B cell (primary cell): ENCODE results near the gene TEX54. TPM values are rescaled to one million over a fixed set of nuclear protein-coding genes. Genes with fewer than 3 reads are reported as not detected.

Experiments
- ATAC-seq: fragments of 200-7000 bp; cut with Tn5 transposase; one replicate; pipeline ENCODE4 v1.10.0; 2021; ENCODE audit warnings: low read depth, mild to moderate bottlenecking, moderate number of reproducible peaks, moderate library complexity
- CTCF ChIA-PET: fragments of 350-600 bp; sonication (Branson Sonifier 250); formaldehyde crosslinking; loops from one replicate; lab custom pipeline; 2021; ENCODE audit warnings: antibody characterized with exemption, inconsistent platforms; lab: Charles Lee
- POLR2A ChIA-PET: fragments of 350-600 bp; sonication (Branson Sonifier 250); formaldehyde crosslinking; loops from one replicate; lab custom pipeline; 2021; ENCODE audit warnings: antibody characterized with exemption; lab: Charles Lee
- DNase-seq: peaks from one replicate; pipeline ENCODE4 v3.0.0; 2013
- H2AFZ ChIP-seq: 2 replicates; pipeline ENCODE4 v1.6.1; 2012; ENCODE audit warnings: mild to moderate bottlenecking, low read depth, low read length; ENCODE audit not compliant: insufficient read depth, poor library complexity, severe bottlenecking
- H3K27ac ChIP-seq, 2 donors: 1 replicate in 1 of 2; 2 replicates in 1 of 2; pipeline ENCODE4 v1.5.1; 2012 to 2013; ENCODE audit warnings: low read length in 2 of 2, mild to moderate bottlenecking in 2 of 2, moderate library complexity in 1 of 2
- H3K27me3 ChIP-seq, 4 experiments: fragments of 200-600 bp in 1 of 4; sonication (generic) in 1 of 4; replicated peaks in 1 of 4; 1 replicate in 2 of 4; 2 replicates in 2 of 4; pipeline versions ENCODE4 v1.6.1 to v1.7.0; 2013 to 2016; ENCODE audit warnings: low read length in 3 of 4, mild to moderate bottlenecking in 2 of 4, mixed read lengths in 1 of 4, moderate library complexity in 1 of 4; ENCODE audit not compliant: insufficient read depth in 4 of 4, control insufficient read depth in 3 of 4; ENCODE audit errors: control extremely low read depth in 1 of 4
- H3K36me3 ChIP-seq, 2 experiments: replicated peaks in 1 of 2; 1 replicate in 1 of 2; 2 replicates in 1 of 2; pipeline versions ENCODE4 v1.6.1 to v1.7.1; 2013; ENCODE audit warnings: low read length in 1 of 2; ENCODE audit not compliant: insufficient read depth in 2 of 2, control insufficient read depth in 1 of 2; ENCODE audit errors: control extremely low read depth in 1 of 2, extremely low read depth in 1 of 2
- H3K4me1 ChIP-seq, 2 donors: fragments of 200-600 bp in 1 of 2; sonication (generic) in 1 of 2; 1 replicate in 1 of 2; 2 replicates in 1 of 2; pipeline versions ENCODE4 v1.5.1 to v1.6.1; 2013 to 2017; ENCODE audit warnings: low read length in 2 of 2; ENCODE audit not compliant: control insufficient read depth in 2 of 2, insufficient read depth in 2 of 2
- H3K4me2 ChIP-seq: replicated peaks from 2 replicates; pipeline ENCODE3; 2012; ENCODE audit warnings: mild to moderate bottlenecking, low read depth, low read length; ENCODE audit not compliant: poor library complexity, severe bottlenecking
- H3K4me3 ChIP-seq, 5 experiments: fragments of 200-600 bp in 1 of 5; sonication (generic) in 1 of 5; 1 replicate in 3 of 5; 2 replicates in 2 of 5; pipeline versions ENCODE4 v1.5.1 to v1.7.0; 2011 to 2016; ENCODE audit warnings: low read length in 4 of 5, mild to moderate bottlenecking in 4 of 5, low read depth in 2 of 5, control low read depth in 1 of 5, moderate library complexity in 1 of 5; ENCODE audit not compliant: insufficient read depth in 1 of 5; ENCODE audit errors: control extremely low read depth in 1 of 5, extremely low read depth in 1 of 5
- H3K79me2 ChIP-seq: fragments of 200-600 bp; sonication (generic); one replicate; pipeline ENCODE4 v1.6.0; 2016; ENCODE audit warnings: low read length; ENCODE audit not compliant: control insufficient read depth, insufficient read depth
- H3K9ac ChIP-seq: fragments of 200-600 bp; sonication (generic); 2 replicates; pipeline ENCODE4 v1.6.1; 2017; ENCODE audit warnings: mild to moderate bottlenecking, low read length, moderate library complexity
- H3K9me3 ChIP-seq, 3 donors: one replicate each; pipeline versions ENCODE4 v1.6.1 to v1.7.1; 2013; ENCODE audit warnings: low read length in 2 of 3; ENCODE audit not compliant: control insufficient read depth in 2 of 3, insufficient read depth in 1 of 3; ENCODE audit errors: control extremely low read depth in 1 of 3
- H4K20me1 ChIP-seq: 2 replicates; pipeline ENCODE4 v1.6.0; 2012; ENCODE audit warnings: mild to moderate bottlenecking, low read length; ENCODE audit not compliant: insufficient read depth, control insufficient read depth, poor library complexity, severe bottlenecking
- H3K27ac Mint-ChIP-seq: one replicate; pipeline ENCODE4 v1.8.0; 2021; ENCODE audit warnings: mixed read lengths
- H3K27me3 Mint-ChIP-seq: one replicate; pipeline ENCODE4 v1.8.0; 2021; ENCODE audit warnings: mixed read lengths
- H3K4me1 Mint-ChIP-seq: one replicate; pipeline ENCODE4 v1.8.0; 2021; ENCODE audit warnings: mixed read lengths
- H3K4me3 Mint-ChIP-seq: one replicate; pipeline ENCODE4 v1.8.0; 2021; ENCODE audit warnings: mixed read lengths
- H3K9me3 Mint-ChIP-seq: one replicate; pipeline ENCODE4 v1.8.0; 2022; ENCODE audit warnings: mixed read lengths; ENCODE audit not compliant: insufficient read depth
- CTCF ChIP-seq: fragments of 200-600 bp; IDR thresholded peaks from one replicate; pipeline ENCODE4 v1.8.0; 2022; ENCODE audit warnings: antibody characterized with exemption, mild to moderate bottlenecking
- EZH2 ChIP-seq: IDR thresholded peaks from 2 replicates; pipeline ENCODE4 v1.6.1; 2012; ENCODE audit warnings: borderline replicate concordance, low read depth, mild to moderate bottlenecking, moderate library complexity, low read length; ENCODE audit not compliant: insufficient read depth, poor library complexity, severe bottlenecking
- WGBS: methylation state at CpG from one replicate; pipeline ENCODE4 v1.1.5; 2013; ENCODE audit warnings: missing lambda C conversion rate; ENCODE audit not compliant: insufficient coverage; 5-methylcytosine and 5-hydroxymethylcytosine counted together
- intact Hi-C: fragments of 100-400 bp; cut with micrococcal nuclease; formaldehyde crosslinking; loops from one replicate; pipeline ENCODE4 v1.10.0; 2022
- polyA plus RNA-seq: library from polyadenylated mRNA; depleted of rRNA; stranded (reverse); fragments of >200 nt; gene quantifications from 2 replicates; pipeline ENCODE4 v1.2.3, GENCODE V29; 2012
- total RNA-seq, 2 donors: library from RNA; stranded (reverse); fragments of 120-200 nt in 1 of 2; gene quantifications; 1 replicate in 1 of 2; 2 replicates in 1 of 2; pipeline versions ENCODE4 v1.2.3 to v1.2.4, GENCODE V29; 2013 to 2022

The TEX54 gene
- total and polyA plus RNA-seq, 2 donors (not counting 1 experiment from before 2014, with no cell fraction given), result 1.1 TPM; not detected in 1

- H3K27ac Mint-ChIP-seq, result peak overlapping the region; percentile 27
- H3K9me3 ChIP-seq, result no peaks in the 10 kb centered on the region
- no peak overlapping the region for H3K9ac ChIP-seq
- no peak overlapping the region for H3K4me2 ChIP-seq
- peaks cover 17 to 20% of the 10 kb centered on the region in 2 donors for H3K4me1 ChIP-seq
- peaks cover 6% of the 10 kb centered on the region for H4K20me1 ChIP-seq
- H3K27ac ChIP-seq, result no peak overlapping the region
- H3K36me3 ChIP-seq, result peaks cover 3 to 77% of the 10 kb centered on the region in 2 experiments
- no peak overlapping the region for H3K4me3 ChIP-seq
- no peak overlapping the region for H3K4me3 Mint-ChIP-seq
- no peak overlapping the region for H2AFZ ChIP-seq
- TF ChIP-seq CTCF (no peak), EZH2 (no peak)
- H3K79me2 ChIP-seq, result peaks cover 48% of the 10 kb centered on the region
- no peaks in the 10 kb centered on the region for H3K27me3 ChIP-seq
- ATAC-seq (no peak), DNase-seq (no peak)
- no peaks in the 10 kb centered on the region for H3K27me3 Mint-ChIP-seq
- POLR2A ChIA-PET, result interaction anchor here (1.0 to 1.3 kb wide), 2 partner anchors 46 to 88 kb away, joined by 3 to 7 read pairs; no protein-coding TSS in a partner anchor
- CTCF ChIA-PET, result interaction anchor here (0.5 to 1.8 kb wide), 5 partner anchors 8 to 14 kb away, joined by 3 to 8 read pairs (median 3); no protein-coding TSS in a partner anchor
- 98% methylated on average over 7 of the region's 8 CpGs for WGBS
- H3K9me3 Mint-ChIP-seq, result no peaks in the 10 kb centered on the region
- intact Hi-C loops, result no loop called here
- H3K4me1 Mint-ChIP-seq, result peaks cover 28% of the 10 kb centered on the region
Observed at GRCh38 chr11:62794201-62794775, 38.4 kb downstream of the TEX54 start.

- no peaks in the 10 kb centered on the region for H3K27me3 Mint-ChIP-seq
Observed at GRCh38 chr11:62792202-62792575, 40.5 kb downstream of the TEX54 start.

More at GRCh38 chr11:62792202-62792575, 40.5 kb downstream of the TEX54 start:
- ChIA-PET POLR2A (interaction anchor here (0.9 to 2.7 kb wide), 3 partner anchors 12 to 146 kb away, joined by 3 to 19 read pairs (median 4); partner anchors contain the start of genes GANAB and WDR74), CTCF (interaction anchor here (0.6 kb wide), 1 partner anchor 911 kb away, joined by 3 read pairs; no protein-coding TSS in a partner anchor)
- H4K20me1 ChIP-seq, result peaks cover 15% of the 10 kb centered on the region
- peaks cover 56% of the 10 kb centered on the region for H3K79me2 ChIP-seq
- H2AFZ ChIP-seq, result peak overlapping the region; percentile 77
- no peaks in the 10 kb centered on the region for H3K9me3 ChIP-seq
- no peaks in the 10 kb centered on the region for H3K27me3 ChIP-seq
- intact Hi-C loops, result loop anchor here (1.0 kb wide), 4 partner anchors 13 to 70 kb away; partner anchors contain the start of genes NXF1, POLR2G and TAF6L
- H3K27ac ChIP-seq, result peak overlapping the region; percentile 65 to 83
- H3K9ac ChIP-seq, result peak overlapping the region; percentile 89
- DNase-seq (no peak), ATAC-seq (no peak)
- H3K36me3 ChIP-seq, result peaks cover 0 to 63% of the 10 kb centered on the region in 2 experiments
- H3K4me2 ChIP-seq, result peak overlapping the region; percentile 97
- WGBS, result 14% methylated on average over 6 of the region's 11 CpGs
- H3K4me1 Mint-ChIP-seq, result peaks cover 44% of the 10 kb centered on the region
- peak overlapping the region; percentile 91 for H3K27ac Mint-ChIP-seq
- no peaks in the 10 kb centered on the region for H3K9me3 Mint-ChIP-seq
- peak overlapping the region in 4 of 5 experiments; percentile 59 to 94 (median 88) for H3K4me3 ChIP-seq
- no peak for TF ChIP-seq CTCF
- TF ChIP-seq EZH2, result no peak
- peak overlapping the region; percentile 91 for H3K4me3 Mint-ChIP-seq
- peaks cover 25 to 34% of the 10 kb centered on the region in 2 donors for H3K4me1 ChIP-seq
